Endothelial cell of umbilical vein (primary cell): Measurements from ENCODE around the gene GID4.

Experiments
- CTCF ChIP-seq, 2 donors: IDR thresholded peaks; 1 replicate in 1 of 2; 2 replicates in 1 of 2; pipeline ENCODE4 v1.5.1; 2011; ENCODE audit warnings: low read length in 2 of 2, mild to moderate bottlenecking in 2 of 2, moderate library complexity in 2 of 2, control low read depth in 1 of 2, inconsistent platforms in 1 of 2, low read depth in 1 of 2; ENCODE audit not compliant: insufficient read depth in 1 of 2; ENCODE audit errors: extremely low read depth in 1 of 2
- EZH2 ChIP-seq: IDR thresholded peaks from 2 replicates; pipeline ENCODE4 v1.6.1; 2012; ENCODE audit warnings: borderline replicate concordance, low read depth, mild to moderate bottlenecking, moderate library complexity, low read length, inconsistent platforms; ENCODE audit not compliant: severe bottlenecking
- GATA2 ChIP-seq: IDR thresholded peaks from 2 replicates; pipeline ENCODE4 v1.7.0; 2011; ENCODE audit warnings: low read depth, mild to moderate bottlenecking, moderate library complexity, mixed read lengths, low read length; ENCODE audit not compliant: insufficient read length, insufficient read depth
- JUN ChIP-seq: IDR thresholded peaks from 2 replicates; pipeline ENCODE4 v1.6.1; 2011; ENCODE audit warnings: borderline replicate concordance, low read depth; ENCODE audit not compliant: insufficient read length, insufficient read depth
- MYC ChIP-seq: IDR thresholded peaks from one replicate; pipeline ENCODE4 v1.6.1; 2011; ENCODE audit warnings: mild to moderate bottlenecking, low read depth, low read length
- POLR2A ChIP-seq: IDR thresholded peaks from 2 replicates; pipeline ENCODE4 v1.6.1; 2012; ENCODE audit warnings: low read depth, mild to moderate bottlenecking, control low read depth, low read length
- POLR2AphosphoS5 ChIP-seq: IDR thresholded peaks from 2 replicates; pipeline ENCODE4 v1.6.1; 2012; ENCODE audit warnings: low read depth, mild to moderate bottlenecking, control low read depth, low read length, moderate library complexity; ENCODE audit not compliant: insufficient read depth

- TF ChIP-seq CTCF (IDR thresholded peaks at IDR 0.05; ENCODE audit: extremely low read depth in 1 of 2, insufficient read depth in 1 of 2, low read depth in 1 of 2, low read length in 2 of 2) (no peak), MYC (no peak), POLR2A (no peak), POLR2AphosphoS5 (no peak), JUN (peak; percentile 13), EZH2 (no peak), GATA2 (no peak)
Measured at GRCh38 chr17:18025241-18025944, 13.8 kb upstream of the GID4 start.
